T-helper 22 cell (primary cell): ENCODE results near the gene C16orf92.

Experiments
- DNase-seq: peaks from one replicate; pipeline ENCODE4 v3.0.0-alpha.2; 2020; ENCODE audit warnings: low read depth

The C16orf92 gene

GRCh38 chr16:29989111-29989858 is 33.7 kb upstream of the C16orf92 start:
- no peak for DNase-seq

- no peak for DNase-seq
These were observed 33.0 kb upstream of the C16orf92 start for GRCh38 chr16:29990034-29990433.

- no peak for DNase-seq
These were observed 32.0 kb upstream of the C16orf92 start for GRCh38 chr16:29990883-29991570.

GRCh38 chr16:29991571-29991904 is 31.5 kb upstream of the C16orf92 start:
- DNase-seq: no peak

GRCh38 chr16:29992344-29992967 is 30.5 kb upstream of the C16orf92 start:
- no peak for DNase-seq

GRCh38 chr16:29993191-29993902 is 29.7 kb upstream of the C16orf92 start:
- no peak for DNase-seq

GRCh38 chr16:29993903-29994599 is 28.9 kb upstream of the C16orf92 start:
- DNase-seq: no peak

GRCh38 chr16:29994600-29995323 is 28.2 kb upstream of the C16orf92 start:
- DNase-seq: no peak

GRCh38 chr16:29995324-29995910 is 27.6 kb upstream of the C16orf92 start, which contains the start of gene HIRIP3:
Gene HIRIP3 (minus strand): TSS chr16:29995617. CDS start chr16:29995605, 12 bp downstream.
- DNase-seq: peak; percentile 79

GRCh38 chr16:29995911-29996765 is 26.9 kb upstream of the C16orf92 start, which contains the start of gene INO80E:
Gene INO80E (plus strand): TSS chr16:29996241. CDS start chr16:29996311, 70 bp downstream.
- DNase-seq: peak; percentile 99

- DNase-seq: no peak
These were observed 26.2 kb upstream of the C16orf92 start for GRCh38 chr16:29996766-29997250.

- DNase-seq: no peak
These were observed 23.4 kb upstream of the C16orf92 start for GRCh38 chr16:29999605-30000004.

GRCh38 chr16:30000735-30001631 is 22.0 kb upstream of the C16orf92 start:
- no peak for DNase-seq

GRCh38 chr16:30002614-30003346 is 20.2 kb upstream of the C16orf92 start:
- no peak for DNase-seq

GRCh38 chr16:30003670-30004423 is 19.2 kb upstream of the C16orf92 start:
- no peak for DNase-seq

- no peak for DNase-seq
These were observed 18.6 kb upstream of the C16orf92 start for GRCh38 chr16:30004424-30004776.

GRCh38 chr16:30004811-30005242 is 18.2 kb upstream of the C16orf92 start:
- no peak for DNase-seq
